NCI-H748 (cell line): ENCODE data around the gene ASIC4.

Experiments used
- DNase-seq: peaks from one replicate; lab custom pipeline; 2025; ENCODE audit not compliant: unreplicated experiment; lab: John Stamatoyannopoulos, UW

ASIC4 gene

DNA sequence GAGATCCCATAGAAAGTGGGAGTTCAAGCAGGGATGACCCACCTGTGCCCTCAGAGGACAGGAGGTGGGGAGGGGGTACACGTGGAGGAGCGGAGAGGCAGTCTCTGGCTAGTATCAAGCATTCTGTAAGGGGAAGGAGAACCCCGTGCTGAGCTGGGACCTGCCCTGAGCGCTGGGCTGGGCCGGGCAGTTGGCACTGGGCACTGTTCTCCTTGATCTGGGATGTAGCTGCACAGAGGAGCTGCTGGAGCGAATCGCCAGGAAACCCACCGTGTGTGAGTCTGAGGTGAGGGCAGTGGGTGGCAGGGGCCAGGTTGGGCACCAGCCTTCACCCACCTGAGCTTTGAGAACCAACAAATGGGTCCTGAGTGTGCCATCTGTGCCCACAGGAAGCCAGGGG is 35.4 kb upstream of the ASIC4 start:
- DNase-seq: no peak

DNA sequence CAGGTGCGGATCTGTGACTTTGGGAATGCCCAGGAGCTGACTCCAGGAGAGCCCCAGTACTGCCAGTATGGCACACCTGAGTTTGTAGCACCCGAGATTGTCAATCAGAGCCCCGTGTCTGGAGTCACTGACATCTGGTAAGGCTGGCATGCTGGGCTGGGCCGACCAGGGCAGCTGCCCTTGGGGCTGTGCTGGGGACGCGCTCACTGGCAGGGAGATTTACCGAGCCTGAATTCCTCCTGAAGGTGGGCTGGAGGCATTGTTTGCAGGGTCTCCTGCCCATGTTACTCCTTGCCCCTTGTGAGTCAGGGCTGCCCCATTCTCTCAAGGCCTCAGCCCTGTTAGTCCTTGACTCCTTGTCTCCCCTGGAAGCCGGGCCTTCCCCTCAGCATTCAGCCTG is 34.3 kb upstream of the ASIC4 start:
- DNase-seq: no peak

GRCh38 chr2:219482674-219483405 is 31.4 kb upstream of the ASIC4 start:
- no peak for DNase-seq

- peak; percentile 39 for DNase-seq
Observed at GRCh38 chr2:219483451-219484342, 30.6 kb upstream of the ASIC4 start.

GRCh38 chr2:219484343-219485200 is 29.7 kb upstream of the ASIC4 start:
- peak; percentile 57 for DNase-seq

DNA sequence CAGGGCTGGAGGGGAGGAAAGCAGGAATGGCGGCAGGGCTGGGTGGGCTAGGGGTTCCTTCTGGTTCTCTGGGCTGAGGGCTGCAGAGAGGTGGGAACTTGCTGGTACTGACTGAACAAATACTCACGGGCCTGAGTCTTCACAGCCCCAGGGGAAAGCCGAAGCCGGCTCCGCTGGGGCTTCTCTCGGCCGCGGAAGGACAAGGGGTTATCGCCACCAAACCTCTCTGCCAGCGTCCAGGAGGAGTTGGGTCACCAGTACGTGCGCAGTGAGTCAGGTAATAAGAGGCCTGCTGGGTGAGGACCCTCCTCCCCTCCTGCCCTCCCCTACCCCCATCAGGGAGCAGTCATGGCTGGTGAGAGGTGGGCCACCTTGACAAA is 29.1 kb upstream of the ASIC4 start:
- DNase-seq: no peak

GRCh38 chr2:219486380-219486959 is 27.8 kb upstream of the ASIC4 start:
- no peak for DNase-seq

DNA sequence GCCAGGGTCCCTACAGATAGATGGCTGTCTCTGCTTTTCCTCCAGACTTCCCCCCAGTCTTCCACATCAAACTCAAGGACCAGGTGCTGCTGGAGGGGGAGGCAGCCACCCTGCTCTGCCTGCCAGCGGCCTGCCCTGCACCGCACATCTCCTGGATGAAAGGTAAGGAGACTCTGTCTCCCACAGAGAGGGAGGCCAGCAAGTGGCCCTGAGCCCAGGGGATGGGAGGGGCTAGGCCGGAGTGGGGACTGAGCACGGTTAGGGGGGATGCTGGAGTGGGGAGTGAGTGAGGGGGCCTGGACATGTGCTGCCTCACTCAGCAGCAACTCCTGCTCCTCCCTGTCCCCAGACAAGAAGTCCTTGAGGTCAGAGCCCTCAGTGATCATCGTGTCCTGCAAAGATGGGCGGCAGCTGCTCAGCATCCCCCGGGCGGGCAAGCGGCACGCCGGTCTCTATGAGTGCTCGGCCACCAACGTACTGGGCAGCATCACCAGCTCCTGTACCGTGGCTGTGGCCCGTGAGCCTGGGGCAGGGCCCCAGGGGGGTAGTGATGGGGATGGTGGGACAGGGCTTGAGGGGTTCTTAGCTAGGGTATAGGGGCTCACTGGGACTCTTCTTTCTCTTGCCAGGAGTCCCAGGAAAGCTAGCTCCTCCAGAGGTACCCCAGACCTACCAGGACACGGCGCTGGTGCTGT is 26.0 kb upstream of the ASIC4 start:
- DNase-seq: no peak

DNA sequence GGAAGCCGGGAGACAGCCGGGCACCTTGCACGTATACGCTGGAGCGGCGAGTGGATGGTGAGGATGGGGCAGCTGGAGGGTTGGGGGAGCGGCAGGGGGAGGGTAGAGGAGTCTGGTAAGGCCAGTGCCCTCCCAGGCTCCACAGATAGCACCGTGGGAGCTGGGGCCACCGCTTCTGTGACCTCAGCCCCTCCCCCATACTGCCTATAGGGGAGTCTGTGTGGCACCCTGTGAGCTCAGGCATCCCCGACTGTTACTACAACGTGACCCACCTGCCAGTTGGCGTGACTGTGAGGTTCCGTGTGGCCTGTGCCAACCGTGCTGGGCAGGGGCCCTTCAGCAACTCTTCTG is 25.5 kb upstream of the ASIC4 start:
- no peak for DNase-seq

GRCh38 chr2:219489315-219489714 is 25.0 kb upstream of the ASIC4 start:
- DNase-seq: no peak

- no peak for DNase-seq
Observed at GRCh38 chr2:219490186-219490585, 24.1 kb upstream of the ASIC4 start.

- DNase-seq: no peak
Observed at GRCh38 chr2:219490600-219491130, 23.6 kb upstream of the ASIC4 start.

DNA sequence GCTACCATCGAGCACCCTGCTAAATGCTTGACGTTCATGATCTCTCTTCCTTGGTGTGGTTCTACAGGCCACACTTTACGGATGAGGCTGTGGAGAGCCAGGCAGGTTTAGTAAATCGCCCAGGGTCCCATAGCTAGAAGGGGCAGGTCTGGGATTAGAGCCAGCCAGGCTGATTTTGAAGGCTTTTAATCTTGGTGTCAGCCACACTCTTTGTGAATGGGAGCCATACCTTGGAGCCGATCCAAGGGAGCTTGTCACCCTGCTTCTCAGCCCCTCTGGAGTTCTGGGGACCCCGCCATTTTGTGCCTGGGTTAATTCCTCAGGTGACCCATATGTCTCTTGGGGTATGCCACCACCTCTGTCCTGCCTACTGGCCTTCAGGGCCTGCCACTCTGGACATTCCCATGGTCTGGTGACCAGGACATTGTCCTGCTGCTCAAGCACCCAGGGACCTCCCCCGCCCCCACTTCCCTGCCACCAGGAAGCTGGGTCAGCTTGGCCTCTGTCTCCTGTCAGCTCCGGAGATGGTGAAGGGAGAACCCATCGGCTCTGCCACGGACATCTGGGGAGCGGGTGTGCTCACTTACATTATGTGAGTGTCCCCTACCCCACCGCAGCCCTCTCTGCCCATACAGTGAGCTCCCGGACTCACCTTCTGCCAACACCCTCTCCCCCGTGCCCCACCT is 22.9 kb upstream of the ASIC4 start:
- DNase-seq: no peak

DNA sequence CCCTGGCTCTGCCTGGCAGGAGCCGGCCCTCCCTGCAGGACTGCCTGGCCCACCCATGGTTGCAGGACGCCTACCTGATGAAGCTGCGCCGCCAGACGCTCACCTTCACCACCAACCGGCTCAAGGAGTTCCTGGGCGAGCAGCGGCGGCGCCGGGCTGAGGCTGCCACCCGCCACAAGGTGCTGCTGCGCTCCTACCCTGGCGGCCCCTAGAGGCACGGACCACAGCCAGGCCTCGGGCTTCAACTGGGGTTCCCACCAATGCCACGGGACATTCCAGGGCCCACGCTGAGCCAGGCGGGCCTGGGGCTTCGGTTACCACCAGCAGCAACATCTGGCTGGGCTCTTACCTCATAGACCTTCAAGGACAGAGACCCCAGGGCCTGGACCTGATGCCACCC is 21.7 kb upstream of the ASIC4 start:
- no peak for DNase-seq

DNA sequence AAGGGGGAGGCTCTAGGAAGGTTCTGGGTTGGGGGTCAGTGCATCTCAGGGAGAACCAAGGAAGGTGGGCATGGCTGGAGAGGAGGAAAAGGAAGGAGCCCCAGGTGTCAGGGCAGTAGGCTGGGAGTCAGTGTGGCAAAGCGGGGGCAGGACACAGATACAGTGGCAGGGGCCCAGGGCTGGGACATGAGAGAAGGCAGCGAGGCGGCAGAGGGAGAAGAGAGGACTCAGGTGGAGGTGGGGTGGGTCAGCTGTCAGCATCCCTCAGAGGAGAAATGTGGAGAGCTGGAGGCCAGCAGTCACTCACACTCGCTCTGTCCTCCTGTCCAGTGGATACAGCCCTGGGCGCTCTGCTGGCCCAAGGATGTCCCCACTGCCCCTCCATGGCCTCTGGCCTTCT is 21.2 kb upstream of the ASIC4 start:
- DNase-seq: no peak

DNA sequence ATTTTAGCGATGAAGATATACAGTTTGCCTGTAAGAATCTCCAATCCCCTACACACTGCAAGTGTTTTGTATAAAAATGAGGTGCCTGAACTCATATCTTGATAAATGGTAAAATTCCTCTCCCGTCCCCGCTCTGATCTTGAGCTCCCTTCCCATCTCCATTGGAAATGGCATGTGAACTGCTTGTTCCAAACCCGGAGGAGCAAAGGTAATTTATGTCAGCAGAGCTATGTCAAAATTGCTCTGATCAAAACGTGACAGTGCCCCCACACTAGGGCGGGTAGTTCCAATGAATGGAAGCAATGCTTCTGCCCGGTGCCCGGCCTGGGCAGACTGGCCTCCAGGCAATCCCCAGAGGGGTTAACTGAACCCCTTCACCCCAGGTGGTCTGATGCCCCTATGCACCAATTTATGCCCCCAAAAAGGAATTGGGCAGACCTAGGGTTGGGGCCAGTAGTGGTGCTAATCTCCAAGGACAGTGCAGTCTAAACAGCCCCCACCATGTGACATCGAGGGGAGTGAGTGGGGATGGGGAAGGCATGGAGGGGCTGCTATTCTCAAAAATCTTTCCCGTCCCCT is 19.2 kb upstream of the ASIC4 start:
- DNase-seq: no peak

- DNase-seq: peak; percentile 67
Observed at GRCh38 chr2:219495531-219496122, 18.7 kb upstream of the ASIC4 start.

- DNase-seq: no peak
Observed at GRCh38 chr2:219496247-219496824, 17.9 kb upstream of the ASIC4 start.
